PC-3 (cell line): Measurements from ENCODE around the gene KCNJ6.

Experiments used
- CTCF ChIP-seq: fragments of 300-600 bp; sonication (generic); conservative IDR thresholded peaks from 2 replicates; pipeline ENCODE4 v1.5.1; 2017; ENCODE audit warnings: antibody characterized with exemption, low read depth, mild to moderate bottlenecking, low read length
- EZH2 ChIP-seq: fragments of 300-600 bp; sonication (generic); IDR thresholded peaks from one replicate; pipeline ENCODE4 v1.6.1; 2017; ENCODE audit warnings: antibody characterized with exemption, mild to moderate bottlenecking, low read length; ENCODE audit not compliant: unreplicated experiment

- TF ChIP-seq EZH2 (no peak), CTCF (no peak)
These were observed 171.7 kb downstream of the KCNJ6 start for GRCh38 chr21:37744551-37744950.
